Hematopoietic multipotent progenitor cell treated with erythropoietin and hydrocortisone succinate and interleukin-3 and kit ligand, for 4 days (in vitro differentiated cells): Measurements from ENCODE around the gene ARHGAP24.
"Not testable (repeated sequence)": the region's sequence is repeated elsewhere in the genome, so short reads cannot be mapped to it uniquely, and the experiment has no call there.

Experiments
- DNase-seq: peaks from one replicate; pipeline ENCODE4 v3.0.0-alpha.2; 2015

The ARHGAP24 gene

GRCh38 chr4:85869181-85869580, 394.2 kb downstream of the ARHGAP24 start:
- DNase-seq: no peak

DNA sequence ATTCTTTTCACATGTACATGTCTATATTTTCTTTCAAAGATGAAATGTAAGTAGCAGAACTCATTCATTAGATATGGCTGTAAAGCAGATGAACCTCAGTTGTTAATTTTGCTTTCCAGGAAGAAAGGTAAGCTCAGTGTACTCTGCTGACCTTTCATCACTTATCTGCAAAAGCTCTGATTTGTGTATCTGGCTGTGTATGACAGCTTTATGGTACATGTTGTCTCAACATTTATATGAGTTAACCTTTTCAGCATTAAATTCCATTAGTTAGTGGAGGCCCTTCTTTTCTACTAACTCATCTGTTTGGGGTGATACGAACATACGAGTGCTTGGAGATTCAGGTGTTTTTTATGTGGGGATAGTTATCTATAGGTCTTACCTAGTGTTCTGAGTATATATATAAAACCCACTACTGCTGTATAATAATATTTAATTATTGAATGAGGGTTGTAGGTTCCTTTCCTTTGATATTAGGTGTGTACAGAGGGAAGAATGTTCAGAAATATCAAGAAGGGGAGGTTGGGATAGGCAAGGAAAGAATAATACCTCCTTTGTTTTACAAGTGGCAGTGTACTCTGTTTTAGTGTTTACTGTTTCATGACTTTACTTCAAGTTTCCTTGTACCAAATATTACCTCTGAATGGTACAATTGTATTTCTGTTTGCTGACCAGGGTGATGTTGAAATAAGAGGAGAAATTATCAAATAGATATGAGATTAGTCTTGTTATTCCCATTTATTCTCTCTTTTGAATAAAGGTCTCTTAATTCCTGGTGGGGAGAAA, 395.5 kb downstream of the ARHGAP24 start:
- no peak for DNase-seq

GRCh38 chr4:85873566-85873965, 398.6 kb downstream of the ARHGAP24 start:
- DNase-seq: no peak

- DNase-seq: no peak
Measured at GRCh38 chr4:85879518-85879917, 404.6 kb downstream of the ARHGAP24 start.

GRCh38 chr4:85883180-85883579, 408.2 kb downstream of the ARHGAP24 start:
- no peak for DNase-seq

- no peak for DNase-seq
Measured at GRCh38 chr4:85884251-85884650, 409.3 kb downstream of the ARHGAP24 start.

GRCh38 chr4:85886665-85887064, 411.7 kb downstream of the ARHGAP24 start:
- DNase-seq: no peak

DNA sequence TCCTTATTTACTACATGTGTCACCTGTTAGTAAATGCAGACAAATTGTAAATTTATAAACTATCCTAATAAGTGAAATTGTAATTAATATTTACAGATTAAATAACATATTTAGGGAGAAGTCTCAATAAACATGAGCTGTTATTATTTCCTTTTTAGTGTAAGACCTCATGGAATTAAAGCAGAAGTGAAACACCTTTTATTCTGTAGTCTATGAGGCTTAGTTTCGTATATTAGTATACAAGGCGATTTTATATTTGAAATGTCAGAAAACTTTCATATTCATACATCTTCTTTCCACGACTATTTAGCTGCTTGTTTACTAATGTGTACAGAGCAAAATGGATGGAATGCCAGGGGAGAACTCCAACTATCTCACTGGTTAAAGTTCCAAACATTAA, 414.4 kb downstream of the ARHGAP24 start:
- DNase-seq: no peak

- no peak for DNase-seq
Measured at GRCh38 chr4:85895755-85896154, 420.8 kb downstream of the ARHGAP24 start.

DNA sequence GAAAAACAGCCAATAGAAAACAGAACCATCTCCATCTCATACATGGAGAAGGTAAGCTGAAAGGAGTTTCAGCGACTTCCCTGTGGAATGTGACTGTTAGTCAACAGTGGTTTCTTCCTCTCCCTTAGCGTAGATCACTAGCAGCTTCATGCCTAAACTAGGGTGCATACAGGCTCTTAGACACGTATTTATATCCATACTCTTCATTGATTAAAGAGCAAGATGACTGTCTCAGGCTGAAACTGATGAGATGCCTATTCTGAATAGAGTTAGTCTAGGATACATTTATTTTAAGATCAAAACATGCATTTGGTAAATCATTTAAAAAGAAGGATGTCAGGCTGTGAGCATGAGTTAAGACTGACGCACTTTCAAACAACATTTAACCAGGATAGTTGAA, 423.3 kb downstream of the ARHGAP24 start:
- DNase-seq: no peak

GRCh38 chr4:85901500-85901899, 426.6 kb downstream of the ARHGAP24 start:
- DNase-seq: no peak

DNA sequence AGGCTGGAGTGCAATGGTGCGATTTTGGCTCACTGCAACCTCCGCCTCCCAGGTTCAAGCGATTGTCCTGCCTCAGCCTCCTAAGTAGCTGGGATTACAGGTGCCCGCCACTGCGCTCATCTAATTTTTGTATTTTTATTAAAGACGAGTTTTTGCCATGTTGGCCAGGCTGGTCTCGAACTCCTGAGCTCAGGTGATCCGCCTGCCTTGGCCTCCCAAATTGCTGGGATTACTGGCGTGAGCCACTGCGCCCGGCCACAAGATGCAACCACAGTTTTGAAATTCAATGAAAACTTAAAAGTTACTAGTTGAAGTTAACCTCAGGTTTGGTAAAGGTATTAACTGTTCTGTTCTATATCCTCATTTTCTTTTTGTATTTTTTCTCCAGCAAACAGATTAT, 427.7 kb downstream of the ARHGAP24 start:
- DNase-seq: not testable (repeated sequence)

- no peak for DNase-seq
Measured at GRCh38 chr4:85905761-85906160, 430.8 kb downstream of the ARHGAP24 start.

DNA sequence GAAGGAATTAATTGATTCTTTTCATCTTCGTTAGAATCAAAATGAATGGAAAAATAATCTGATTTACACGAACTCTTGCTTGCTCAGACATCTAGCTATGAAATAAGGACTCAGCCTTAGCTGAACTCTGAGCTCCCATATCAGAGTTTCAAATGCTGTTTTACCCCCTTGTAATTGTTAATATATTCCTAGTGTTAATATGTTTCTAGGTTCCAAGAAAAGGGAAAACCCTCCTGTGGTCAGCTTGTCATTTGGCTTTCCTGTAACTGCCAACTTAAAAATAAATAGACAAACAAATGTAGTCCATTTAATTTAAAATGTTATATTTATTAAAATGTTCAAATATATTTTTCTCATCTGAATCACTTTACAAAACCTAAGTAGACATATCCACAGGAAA, 432.1 kb downstream of the ARHGAP24 start:
- DNase-seq: no peak

- DNase-seq: no peak
Measured at GRCh38 chr4:85909851-85910250, 434.9 kb downstream of the ARHGAP24 start.

DNA sequence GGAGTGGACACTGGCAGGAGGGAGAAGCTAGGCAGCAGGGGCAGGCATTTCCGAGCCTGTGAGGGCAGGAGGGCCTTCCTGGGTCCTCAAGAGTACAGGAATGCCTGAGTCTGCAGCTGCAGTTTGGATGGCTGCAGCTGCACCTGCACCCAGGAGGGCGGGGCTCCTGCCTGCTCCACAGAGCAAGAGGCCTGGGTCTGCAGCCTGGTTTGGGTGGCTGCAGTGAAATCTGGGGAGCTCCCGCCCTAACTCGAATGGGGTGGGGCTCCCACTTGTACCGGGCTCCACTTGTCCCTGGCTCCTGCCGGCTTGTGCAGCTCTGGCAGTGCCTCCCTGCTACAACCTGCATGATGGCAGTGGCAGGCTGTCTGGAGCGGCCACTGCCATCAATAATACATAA, 436.0 kb downstream of the ARHGAP24 start:
- no peak for DNase-seq

DNA sequence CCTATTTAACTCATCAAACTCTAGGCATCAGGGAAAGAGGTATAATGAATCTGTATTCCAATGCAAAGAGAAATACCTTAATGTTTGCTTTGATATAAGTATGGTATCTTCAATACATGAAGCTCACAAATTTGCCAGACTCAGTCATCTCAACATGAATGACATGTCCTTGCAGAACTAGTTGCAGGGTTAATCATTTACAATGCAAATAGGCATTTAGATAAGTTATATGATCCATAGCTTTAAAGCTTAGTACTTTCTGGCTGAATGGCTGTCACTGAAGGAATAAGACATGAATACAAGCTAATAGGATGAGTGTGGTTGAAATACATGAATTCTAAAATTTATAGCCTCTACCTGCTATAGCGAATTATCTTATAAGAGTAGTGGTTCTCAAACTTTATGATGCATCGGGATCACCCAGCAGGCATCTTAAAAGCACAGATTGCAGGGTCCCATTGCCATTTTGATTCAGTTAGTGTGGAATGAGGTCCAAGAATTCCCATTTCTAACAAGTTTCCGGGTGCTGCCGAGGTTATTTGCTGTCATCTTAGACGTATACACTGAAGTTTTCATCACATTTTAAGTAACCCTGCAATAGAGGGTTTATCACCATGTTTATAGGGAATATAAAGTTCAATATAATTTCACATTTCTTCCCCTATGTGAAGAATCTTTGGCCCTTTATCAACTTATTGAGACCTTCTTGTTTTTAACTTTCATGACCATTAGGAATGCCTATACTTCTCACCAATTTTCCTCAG, 439.2 kb downstream of the ARHGAP24 start:
- no peak for DNase-seq

- DNase-seq: not testable (repeated sequence)
Measured at GRCh38 chr4:85915570-85915969, 440.6 kb downstream of the ARHGAP24 start.

DNA sequence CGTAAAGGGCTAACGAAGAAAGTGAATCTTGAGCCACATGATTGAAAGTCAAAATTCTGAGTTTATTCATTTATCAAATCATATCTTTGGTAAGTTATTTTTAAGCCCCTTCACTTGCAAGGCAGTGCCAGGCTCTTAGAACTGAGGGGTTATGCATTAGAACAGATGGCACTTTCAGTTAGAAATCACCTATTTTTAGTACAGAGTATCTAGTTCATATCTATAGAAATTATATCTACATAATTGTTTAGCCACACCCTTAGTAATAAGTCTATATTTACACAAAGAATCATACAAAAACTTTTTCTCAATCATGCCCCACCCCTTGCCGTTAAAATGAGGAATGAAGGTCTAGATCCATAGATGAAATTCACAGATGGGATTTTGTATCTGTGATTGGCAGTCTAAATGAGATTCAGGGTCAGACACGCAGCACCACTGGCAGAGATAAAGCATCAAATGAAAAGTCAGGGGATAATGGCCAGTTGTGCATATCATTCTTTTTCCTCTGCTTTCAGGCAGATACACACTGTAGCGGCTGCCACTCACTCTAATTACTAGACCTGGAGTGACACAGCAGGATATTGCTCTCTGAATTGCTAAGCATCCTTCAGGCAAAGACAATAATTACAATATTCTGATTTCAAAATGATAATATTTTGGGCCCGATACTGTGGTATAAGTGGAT, 444.4 kb downstream of the ARHGAP24 start:
- no peak for DNase-seq

DNA sequence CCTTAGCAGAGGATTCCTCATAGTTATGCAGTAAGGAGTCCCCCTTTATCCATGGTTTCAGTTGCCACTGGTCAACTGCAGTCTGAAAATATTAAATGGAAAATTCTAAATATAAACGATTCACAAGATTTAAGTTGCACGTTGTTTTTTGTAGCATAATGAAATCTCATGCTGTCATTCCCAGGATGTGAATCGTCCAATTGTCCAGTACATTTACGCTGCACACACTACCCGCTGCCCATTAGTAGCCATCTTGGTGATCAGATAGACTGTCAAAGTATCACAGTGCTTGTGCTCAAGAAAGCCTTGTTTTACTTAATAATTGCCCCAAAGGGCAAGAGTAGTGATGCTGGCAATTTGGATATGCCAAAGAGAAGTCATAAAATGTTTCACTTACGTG, 450.1 kb downstream of the ARHGAP24 start:
- no peak for DNase-seq

DNA sequence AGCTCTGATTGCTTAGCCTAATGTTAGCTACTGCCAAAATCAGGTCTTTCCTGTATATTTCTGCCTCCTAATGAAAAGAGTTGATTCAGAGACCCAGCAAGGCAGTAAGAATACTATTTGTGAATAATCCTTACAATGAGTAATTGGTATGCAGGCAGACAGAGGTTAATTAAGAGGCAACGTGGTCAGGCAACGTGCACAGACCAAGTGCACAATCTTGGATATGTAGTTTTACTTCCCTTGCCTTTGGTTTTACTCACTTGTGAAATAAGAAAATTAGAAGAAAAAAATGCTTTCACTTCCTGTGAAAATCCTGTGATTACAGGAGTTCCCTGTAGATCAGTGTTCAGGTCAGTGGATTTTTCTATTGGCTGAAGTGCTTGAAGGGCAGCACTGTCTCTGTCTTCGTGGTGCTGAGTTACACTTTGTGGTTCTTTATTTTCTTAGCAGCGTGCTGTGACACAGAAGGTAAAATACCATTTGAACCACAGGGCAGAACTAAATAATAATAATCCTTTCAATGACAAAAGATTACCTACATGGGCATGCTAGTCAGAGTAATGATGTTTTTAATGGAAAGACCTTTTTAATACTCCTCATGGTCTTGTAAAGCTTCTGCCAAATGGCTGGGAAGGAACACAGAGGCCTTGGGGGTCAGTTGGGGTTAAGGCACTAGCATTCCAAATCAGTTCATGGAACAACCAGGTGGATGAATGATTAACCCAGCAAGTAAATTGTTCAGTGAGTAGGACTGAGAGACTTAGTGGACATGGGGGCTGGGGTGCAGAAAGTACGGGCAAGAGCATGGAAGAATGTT, 454.0 kb downstream of the ARHGAP24 start:
- DNase-seq: no peak

GRCh38 chr4:85929961-85930665, 455.2 kb downstream of the ARHGAP24 start:
- peak; percentile 43 for DNase-seq
